ENCODE data around the gene TRAPPC3.
A peak's percentile ranks its signal among the peaks of the same experiment; 100 is the strongest.
"Not testable (repeated sequence)": the region's sequence is repeated elsewhere in the genome, so short reads cannot be mapped to it uniquely, and the experiment has no call there.

TRAPPC3 gene

DNA sequence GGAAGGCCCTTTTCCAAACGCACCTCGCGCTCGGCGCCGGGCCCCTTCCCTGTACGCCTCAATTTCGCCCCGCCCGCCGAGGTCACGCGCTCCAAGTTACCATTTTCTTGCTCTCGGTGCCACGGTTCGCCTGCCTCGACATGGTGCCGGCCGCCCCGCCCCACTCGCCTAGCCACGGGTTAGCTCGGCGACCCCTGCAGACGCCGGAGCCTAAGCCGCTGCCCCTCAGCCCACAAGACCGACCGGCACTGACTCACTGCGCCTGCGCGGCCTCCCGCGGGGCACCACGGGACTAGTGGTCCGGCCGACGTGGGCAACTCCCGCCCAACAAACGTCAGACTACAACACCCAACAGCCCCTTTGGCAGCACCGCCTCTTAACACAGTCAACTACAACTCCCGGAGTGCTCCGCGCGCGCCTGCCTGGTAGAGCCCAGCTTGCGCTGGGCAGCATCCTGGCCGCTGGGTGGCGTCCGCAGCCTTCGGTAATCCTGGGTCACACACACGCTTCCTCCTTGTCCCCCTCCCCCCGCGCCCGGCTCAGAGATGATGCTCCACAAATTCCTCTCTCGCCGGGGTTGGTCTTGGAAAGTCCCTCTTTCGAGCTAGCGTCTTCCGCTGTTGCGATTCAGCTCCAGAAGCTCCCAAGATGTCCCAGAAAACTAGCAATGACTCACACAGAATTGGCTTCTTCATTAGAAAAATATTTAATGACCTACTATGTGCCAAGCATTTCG lies at the start of gene TRAPPC3:
TSS of gene TRAPPC3 (minus strand) at position 250 of the 736 bp plus-strand sequence. CDS start at position 142, 108 bp downstream.
- peak; percentile 99 for DNase-seq

DNA sequence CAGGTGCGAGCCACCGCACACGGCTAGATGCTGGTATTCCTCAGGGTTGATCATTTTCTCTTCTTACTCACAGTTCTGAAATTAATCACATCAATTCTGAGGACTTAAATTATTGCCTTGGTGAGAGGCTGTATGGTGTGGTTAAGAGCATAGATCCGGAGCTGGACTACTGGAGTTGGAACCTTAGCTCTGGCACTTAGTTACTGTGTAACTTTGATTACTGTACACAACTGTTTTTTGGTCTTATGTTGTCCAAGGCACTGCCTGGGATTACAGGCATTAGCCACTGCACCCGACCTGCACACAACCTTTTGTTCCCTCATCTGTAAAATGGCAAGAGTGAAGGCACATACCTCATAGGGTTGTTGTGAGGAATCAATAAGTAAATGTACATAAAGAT lies 49.4 kb upstream of the TRAPPC3 start:
- no peak for DNase-seq

DNA sequence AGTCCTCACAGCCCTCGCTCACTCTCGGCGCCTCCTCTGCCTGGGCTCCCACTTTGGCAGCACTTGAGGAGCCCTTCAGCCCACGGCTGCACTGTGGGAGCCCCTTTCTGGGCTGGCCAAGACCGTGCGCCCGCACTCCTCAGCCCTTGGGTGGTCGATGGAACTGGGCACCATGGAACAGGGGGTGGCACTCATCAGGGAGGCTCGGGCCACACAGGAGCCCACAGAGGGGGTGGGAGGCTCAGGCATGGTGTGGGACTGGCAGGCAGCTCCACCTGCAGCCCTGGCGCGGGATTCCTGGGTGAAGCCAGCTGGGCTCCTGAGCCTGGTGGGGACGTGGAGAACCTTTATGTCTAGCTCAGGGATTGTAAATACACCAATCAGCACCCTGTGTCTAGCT lies 47.5 kb upstream of the TRAPPC3 start:
- not testable (repeated sequence) for DNase-seq

DNA sequence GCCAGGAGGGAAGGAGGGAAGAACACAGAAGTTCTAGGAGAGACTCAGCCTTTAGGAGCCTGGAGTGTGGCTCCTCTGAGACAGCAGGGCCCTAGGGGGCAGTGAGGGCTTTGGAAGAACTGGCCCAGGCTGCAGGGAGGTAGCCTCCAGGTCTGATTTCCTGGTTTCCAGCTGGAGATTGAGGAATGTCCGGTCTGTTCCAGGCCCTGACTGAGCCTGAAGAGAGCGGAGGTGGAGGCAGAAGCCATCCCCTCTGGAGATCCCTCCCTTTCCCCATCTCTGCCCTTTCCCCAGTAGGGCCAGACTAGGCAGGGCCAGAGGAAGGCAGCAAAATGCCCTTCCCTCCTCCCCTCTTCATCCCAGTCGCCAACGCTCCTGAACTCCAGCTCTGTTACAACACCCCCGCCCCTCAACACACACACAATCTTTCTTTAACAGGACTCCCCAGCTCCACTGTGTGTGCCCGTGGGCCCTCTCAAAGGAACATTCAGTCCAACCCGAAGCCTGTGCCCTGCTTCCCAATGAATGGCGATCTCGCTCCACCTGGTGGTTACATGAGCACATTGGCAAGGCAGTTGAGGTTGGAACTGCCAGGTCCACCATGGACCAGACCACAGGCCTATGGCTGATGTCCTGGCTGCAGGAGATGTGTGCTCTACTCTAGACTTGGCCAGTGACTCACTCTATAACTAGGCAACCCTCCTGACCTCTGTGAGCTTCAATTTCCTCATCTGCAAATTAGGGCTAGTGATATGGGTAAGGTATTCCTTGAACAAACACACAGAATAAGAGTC lies 38.7 kb upstream of the TRAPPC3 start:
- DNase-seq = peak; percentile 77

DNA sequence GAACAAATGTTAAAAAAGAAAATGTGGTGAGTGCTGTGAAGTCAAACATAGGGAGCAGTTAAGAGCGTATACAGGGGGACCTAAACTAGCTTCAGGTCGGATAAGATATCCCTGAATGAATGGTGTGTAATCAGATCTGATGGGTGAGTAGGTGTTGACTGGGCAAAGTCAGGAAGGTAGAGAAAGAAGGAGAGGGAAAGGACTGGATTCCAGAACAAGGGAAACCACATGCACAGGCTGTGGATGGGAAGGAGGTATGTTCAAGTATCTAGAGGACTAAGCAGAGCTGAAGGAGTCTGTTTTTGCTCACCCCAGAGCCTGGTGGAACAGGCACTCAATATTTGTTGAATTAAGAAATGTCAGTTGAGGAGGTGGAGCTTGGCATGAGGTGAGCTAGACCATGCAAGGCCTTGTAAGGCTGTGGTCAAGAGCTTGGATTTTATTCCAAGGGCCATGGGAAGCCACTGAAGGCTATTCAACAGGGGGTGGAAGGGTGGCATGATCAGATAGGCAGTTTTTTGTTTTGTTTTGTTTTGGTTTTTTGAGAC lies 34.1 kb upstream of the TRAPPC3 start:
- no peak for DNase-seq

DNA sequence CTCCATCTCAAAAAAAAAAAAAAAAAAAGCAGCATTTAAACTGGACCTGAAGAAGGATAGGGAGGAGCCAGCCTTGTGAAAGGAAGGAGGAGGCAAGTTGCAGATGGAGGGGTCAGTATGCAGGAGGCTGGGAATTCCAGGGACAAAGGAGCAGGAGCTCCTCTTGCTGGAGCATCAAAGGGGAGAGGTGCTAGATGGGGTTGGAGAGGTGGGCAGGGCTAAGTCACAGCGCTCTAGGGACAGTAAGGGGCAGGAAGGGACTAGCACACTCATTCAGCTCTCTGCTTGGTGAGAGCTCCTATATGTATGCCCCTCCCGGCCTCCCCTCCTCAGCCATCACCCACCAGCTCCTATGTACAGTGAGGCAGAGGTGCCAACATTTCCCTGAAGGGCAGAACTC lies 33.4 kb upstream of the TRAPPC3 start:
- no peak for DNase-seq

DNA sequence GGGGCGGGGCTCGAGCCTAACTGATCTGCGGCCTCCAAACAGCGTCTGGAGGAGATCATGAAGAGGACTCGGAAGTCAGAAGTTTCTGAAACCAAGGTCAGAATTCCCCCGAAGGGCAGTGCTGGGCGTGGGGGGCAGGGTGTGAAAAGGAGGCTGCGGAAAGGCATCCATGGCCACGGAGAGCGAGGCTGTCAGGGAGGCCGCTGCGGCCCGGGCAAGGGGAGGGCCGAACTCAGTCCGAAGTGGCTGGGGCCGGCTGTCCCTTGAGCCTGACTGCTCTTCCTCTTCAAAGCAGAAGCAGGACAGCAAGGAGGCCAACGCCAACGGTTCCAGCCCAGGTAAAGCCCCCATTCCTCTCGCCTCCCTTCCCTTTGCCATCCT lies 29.9 kb upstream of the TRAPPC3 start:
- no peak for DNase-seq

DNA sequence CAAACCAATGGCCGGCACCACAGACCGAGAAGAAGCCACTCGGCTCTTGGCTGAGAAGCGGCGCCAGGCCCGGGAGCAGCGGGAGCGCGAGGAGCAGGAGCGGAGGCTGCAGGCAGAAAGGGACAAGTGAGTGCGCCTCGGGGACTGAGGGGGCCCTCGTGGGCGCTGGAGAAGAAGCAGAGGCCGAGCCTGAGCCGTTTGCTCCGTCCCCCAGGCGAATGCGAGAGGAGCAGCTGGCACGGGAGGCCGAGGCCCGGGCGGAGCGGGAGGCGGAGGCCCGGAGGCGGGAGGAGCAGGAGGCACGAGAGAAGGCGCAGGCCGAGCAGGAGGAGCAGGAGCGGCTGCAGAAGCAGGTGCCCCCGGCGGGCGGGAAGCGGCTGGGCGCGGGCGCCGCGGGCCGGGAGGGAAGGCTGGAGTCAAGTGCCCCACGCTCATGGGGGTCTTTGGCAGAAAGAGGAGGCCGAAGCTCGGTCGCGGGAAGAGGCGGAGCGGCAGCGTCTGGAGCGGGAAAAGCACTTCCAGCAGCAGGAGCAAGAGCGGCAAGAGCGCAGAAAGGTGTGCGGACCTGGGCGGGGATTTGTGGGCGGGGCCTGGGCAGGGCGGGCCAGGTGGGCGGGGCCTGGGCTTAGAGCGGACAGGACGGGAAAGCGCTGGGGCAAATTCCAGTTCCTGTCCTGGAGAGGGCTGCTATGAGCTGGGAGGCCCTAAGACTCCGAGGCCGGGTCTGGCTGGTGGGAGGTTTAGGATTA lies 29.4 kb upstream of the TRAPPC3 start:
- no peak for DNase-seq

DNA sequence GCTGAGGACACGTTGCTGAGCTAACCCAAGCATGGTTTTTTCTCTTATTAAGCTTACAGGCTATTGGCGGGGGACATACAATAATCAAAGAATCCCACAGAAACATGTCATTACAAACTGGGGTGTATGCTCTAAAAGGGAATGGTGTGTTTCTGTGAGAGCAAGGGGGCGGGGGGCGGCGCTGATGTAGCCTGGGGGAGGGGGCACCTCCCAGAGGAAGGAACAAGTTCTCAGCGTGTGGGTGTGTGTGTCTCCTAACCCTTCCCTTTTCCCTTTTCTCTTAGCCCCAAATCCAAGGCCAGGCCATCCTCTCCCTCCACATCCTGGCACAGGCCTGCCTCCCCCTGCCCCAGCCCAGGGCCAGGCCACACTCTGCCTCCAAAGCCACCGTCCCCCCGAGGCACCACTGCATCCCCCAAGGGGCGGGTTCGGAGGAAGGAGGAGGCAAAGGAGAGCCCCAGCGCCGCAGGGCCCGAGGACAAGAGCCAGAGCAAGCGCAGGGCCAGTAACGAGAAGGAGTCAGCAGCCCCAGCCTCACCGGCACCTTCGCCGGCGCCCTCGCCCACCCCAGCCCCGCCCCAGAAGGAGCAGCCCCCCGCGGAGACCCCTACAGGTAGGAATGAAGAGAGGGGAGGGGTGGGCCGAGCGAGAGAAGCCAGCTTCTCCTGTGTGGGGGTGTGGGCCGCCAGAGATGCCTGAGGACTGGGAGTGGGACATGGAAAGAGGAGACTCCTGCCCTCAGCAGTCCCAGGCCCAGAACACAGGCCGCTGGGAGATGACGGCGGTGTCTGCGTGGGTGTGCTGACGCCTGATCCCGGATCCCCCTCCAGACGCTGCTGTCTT lies 28.5 kb upstream of the TRAPPC3 start:
- DNase-seq = no peak

DNA sequence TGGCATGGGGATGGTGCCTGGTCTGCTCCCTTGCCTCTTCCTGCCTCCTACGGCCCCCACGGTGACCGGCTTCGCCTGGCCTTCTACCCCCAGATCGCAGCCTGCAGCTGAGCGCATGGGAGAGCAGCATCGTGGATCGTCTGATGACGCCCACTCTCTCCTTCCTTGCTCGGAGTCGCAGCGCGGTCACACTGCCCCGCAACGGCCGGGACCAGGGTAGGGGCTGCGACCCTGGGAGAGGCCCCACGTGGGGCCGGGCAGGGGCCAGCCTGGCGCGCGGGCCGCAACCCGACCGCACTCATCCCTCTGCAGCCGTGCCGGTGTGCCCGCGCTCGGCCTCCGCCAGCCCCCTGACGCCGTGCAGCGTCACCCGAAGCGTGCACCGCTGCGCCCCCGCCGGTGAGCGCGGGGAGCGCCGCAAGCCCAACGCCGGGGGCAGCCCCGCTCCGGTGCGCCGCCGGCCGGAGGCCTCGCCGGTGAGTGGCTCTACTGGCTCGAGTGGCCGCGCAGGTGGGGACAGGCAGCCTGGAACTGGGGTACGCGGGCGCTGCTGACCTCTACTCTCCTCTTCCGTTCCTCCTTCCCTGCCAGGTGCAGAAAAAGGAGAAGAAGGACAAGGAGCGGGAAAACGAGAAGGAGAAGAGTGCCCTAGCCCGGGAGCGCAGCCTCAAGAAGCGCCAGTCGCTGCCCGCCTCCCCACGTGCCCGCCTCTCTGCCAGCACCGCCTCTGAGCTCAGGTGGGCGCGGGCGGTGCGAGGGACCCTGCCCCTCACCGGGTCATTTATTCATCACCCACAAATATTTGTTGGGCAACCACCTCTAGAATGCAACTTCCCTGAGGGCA lies 27.0 kb upstream of the TRAPPC3 start:
- DNase-seq = no peak

DNA sequence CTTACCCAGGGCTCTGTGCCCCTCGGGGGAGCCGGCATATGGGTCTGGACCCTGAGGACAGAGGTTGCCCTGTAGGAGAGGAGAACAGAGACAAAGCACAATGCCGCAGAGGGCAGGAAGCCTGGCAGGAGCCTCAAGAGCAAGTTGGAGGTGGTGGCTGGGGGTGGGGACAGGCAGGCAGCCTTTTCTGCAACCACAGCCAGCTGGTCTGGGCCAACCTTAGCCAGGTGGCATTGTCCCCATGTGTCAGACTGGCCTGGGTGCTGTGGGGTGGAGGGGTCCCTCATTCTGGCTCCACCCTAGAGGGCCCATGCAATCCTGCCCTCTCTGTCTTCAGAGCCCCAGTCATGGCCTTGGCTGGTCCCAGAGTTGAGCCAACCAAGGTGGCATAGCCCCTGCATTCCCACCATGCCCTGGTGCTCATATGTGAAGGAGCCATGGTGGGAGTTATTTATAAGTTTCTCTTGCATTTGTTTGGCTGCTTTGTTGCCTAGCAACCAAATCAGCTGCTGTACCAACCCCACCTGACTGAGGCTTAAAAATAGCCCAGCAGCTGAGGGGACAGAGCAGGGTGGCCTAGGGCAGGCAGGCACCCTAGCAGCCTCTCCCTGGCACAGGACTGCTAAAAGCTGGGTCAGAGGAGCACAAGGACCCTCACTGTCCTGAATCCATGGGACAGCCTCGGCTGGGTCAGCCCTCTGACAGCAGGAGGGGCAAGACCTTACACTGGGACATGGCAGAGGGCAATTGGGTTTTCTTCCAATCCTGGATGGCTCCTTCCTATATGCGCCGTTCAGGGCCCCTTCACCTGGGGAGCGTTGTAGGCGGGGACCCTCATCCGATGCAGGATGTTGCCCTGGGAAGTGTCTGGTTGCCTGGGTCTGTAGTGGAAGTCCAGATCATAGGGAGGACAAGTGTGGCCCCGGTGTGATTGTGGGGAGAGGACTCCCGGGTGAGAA lies 26.1 kb upstream of the TRAPPC3 start:
- DNase-seq = no peak

DNA sequence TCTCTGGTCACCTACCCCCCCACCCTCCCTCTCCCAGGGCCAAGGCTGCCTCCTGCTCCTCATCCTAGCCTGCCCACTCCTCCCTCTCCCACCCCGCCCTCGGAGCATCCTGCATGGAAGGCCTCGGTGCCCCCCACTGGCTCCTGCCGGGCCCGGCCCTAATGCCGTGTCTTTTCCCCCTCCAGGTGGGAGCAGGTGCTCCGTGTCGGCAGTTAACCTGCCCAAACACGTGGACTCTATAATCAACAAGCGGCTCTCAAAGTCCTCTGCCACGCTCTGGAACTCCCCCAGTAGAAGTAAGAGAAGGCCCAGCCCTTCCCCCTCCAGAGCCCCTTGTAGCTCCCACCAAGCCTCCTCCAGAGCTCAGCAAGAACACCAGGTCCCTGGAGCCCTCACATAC lies 25.4 kb upstream of the TRAPPC3 start:
- no peak for DNase-seq

DNA sequence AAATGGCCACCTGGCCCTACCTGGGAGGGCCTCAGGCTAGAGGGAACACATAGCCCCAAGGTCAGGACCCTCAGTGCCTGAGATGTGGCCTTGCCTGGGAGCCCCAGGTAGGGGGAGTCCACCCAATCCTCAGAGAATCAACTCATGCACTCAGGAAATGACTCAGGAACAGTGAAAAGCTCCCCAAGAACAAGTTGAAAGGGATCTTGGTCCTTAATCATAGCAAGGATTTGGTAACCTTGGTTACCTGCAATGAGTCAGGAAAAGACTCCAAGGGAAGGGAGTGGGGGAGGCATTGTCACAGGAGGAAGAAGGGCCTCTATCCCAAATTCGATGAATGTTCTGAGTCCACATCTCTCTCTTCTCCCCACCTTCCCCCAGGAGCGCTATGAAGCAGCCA lies 23.7 kb upstream of the TRAPPC3 start:
- DNase-seq = no peak

DNA sequence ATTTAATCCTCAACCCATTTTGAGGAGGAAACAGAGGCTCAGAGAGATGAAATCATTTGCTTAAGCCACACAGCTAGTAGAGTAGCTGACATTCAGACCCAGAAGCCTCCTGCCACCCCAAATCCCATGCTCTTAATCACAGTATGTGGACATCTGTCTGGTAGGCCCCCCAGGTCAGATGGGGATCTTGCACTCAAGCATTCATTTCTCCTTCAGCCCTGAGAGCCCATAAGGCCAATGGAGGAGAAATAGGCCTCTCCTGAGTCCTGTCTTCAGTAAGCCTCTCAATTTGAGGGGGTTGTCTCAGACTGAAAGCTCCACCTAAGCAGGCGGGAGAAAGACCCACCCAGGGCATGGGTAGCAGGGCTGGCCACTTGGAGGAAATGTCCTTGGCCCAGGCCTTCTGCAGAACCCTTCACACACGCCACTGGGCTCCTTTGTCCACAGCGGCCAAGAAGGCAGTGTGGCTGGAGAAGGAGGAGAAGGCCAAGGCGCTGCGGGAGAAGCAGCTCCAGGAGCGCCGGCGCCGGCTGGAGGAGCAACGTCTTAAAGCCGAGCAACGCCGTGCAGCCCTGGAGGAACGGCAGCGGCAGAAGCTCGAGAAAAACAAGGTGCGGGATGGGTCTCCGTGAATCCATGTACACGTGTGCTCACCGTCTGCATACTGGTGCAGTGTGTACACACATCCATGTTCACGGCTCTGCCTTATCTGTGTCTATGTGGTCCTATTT lies 22.9 kb upstream of the TRAPPC3 start:
- no peak for DNase-seq

DNA sequence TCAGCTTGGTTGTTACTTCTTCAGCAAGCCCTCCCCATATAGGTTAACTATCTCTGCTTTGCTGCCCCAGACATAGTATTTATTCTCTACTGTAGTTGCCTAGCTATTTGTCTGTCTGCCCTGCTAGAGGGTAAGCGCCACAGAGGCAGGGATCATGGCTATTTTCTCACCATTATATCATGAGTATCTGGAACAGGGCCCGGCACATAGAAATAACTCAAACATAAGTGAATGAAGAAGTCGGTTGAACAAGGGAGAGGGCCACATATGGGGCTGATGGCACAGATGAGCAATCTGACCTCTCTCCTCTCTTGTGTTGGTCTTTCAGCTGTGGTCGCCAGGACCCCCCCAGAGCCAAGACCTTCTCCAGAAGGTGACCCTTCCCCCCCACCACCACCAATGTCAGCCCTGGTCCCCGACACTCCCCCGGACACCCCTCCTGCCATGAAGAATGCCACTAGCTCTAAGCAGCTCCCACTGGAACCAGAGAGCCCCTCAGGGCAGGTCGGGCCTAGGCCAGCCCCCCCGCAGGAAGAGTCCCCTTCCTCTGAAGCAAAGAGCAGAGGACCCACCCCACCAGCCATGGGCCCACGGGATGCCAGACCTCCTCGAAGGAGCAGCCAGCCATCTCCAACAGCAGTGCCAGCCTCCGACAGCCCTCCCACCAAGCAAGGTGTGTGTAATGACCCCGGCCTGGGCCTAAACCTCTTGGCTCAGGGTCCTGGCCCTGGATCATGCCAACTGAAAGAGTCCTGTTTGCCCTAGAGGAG lies 21.5 kb upstream of the TRAPPC3 start:
- no peak for DNase-seq

DNA sequence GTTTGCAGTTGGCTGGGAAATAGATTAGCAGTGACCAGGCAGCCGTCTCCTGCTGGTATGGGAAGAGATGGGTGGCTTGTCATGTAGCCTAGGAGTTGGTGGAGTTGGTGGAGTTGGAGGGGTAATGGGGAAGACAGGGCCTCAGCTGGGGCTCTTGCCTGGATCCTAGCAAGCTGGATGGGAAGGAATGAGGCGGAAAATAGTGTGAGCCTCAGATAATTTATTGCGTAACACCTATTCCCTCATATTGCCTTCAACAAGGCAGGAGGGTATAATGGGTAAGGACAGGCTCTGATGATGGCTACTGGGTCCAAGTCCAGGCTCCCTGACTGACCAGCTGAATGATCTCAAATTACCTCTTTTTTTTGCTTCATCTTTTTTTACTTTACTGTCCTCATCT lies 19.2 kb upstream of the TRAPPC3 start:
- no peak for DNase-seq

DNA sequence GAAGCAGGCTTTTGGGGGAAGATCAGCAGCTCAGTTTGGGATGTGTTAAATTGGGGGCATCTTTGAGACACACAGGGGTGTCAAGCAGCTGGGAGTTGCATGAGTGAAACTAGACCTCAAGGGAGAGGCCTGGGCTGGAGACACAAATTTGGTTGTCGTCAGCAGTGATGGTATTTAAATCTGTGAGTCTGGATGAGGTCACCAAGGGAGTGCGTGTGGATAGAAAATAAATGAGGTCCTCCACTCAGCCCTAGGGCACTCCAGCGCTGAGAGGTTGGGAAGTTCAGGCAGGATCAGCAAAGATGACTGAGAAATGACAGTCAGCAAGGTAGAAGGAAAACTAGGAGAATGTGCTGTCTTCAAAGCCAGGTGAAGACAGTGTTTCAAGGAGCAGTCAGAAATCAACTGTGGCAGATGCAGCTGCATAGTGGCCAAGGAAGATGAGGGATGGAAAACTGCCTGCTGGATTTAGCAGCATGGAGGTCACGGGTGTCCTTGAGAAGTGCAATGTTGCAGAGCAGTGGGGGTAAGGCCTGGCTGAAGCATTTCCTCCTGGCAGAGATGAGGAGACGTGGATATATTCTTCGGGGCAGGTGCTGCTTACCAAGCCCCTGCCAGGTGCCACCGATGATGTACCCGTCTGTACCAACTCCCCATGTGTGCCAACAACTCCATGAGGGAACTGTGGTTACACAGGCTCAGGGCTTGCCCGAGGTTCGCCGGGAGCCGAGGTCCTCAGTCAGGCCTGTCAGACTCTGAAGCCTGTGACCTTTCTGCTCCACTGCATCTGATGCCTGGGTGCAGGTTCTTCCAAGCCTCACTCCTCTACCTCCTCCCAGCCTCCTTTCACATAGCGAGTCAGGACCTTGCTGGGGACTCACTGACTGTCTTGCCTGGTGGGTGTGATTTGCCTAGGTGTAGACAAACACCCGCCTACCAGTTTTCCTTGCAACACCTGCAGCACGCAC lies 17.9 kb upstream of the TRAPPC3 start:
- no peak for DNase-seq

DNA sequence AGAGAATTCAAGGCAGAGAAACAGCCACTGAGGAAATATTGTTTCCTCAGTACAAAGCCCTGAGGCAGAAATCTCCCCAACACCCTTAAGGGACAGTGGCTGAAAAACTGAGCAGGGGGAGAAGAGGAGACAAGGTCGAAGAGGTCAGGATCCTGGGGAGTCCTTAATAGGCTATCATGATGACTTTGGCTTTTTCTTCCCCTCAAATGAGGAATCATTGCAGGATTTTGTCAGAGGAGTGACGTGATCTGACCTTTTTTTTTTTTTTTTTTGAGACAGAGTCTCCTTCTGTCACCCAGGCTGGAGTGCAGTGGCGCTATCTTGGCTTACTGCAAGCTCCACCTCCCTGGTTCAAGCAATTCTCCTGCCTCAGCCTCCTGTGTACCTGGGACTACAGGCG lies 16.9 kb upstream of the TRAPPC3 start:
- no peak for DNase-seq
